Karpas-422 (cell line): ENCODE results near the gene ZNF444. TPM values are rescaled to one million over a fixed set of nuclear protein-coding genes. Genes with fewer than 3 reads are reported as not detected.

Experiments
- DNase-seq: peaks from one replicate; pipeline ENCODE4 v3.0.0-alpha.2; 2015
- H2AFZ ChIP-seq: fragments of 200-600 bp; sonication (generic); 2 replicates; pipeline ENCODE4 v1.6.1; 2014; ENCODE audit warnings: antibody characterized with exemption, low read length, mixed read lengths
- H3K27ac ChIP-seq: fragments of 200-600 bp; sonication (generic); 2 replicates; pipeline ENCODE4 v1.5.1; 2014; ENCODE audit warnings: mild to moderate bottlenecking, low read length, moderate library complexity
- H3K27me3 ChIP-seq: fragments of 200-600 bp; sonication (generic); 2 replicates; pipeline ENCODE4 v1.6.1; 2014; ENCODE audit warnings: low read length, mixed read lengths
- H3K36me3 ChIP-seq: fragments of 200-600 bp; sonication (generic); 2 replicates; pipeline ENCODE4 v1.6.1; 2014; ENCODE audit warnings: low read length, mixed read lengths; ENCODE audit not compliant: insufficient read depth
- H3K4me1 ChIP-seq: fragments of 200-600 bp; sonication (generic); 2 replicates; pipeline ENCODE4 v1.6.1; 2014; ENCODE audit warnings: mild to moderate bottlenecking, low read length, mixed read lengths
- H3K4me2 ChIP-seq: fragments of 200-600 bp; sonication (generic); 2 replicates; pipeline ENCODE4 v1.6.1; 2014; ENCODE audit warnings: low read length, low read depth, mild to moderate bottlenecking; ENCODE audit not compliant: poor library complexity, severe bottlenecking
- H3K4me3 ChIP-seq: fragments of 200-600 bp; sonication (generic); 2 replicates; pipeline ENCODE4 v1.5.1; 2014; ENCODE audit warnings: mild to moderate bottlenecking, antibody characterized with exemption, low read length, mixed read lengths
- H3K79me2 ChIP-seq: fragments of 200-600 bp; sonication (generic); 2 replicates; pipeline ENCODE4 v1.6.1; 2014; ENCODE audit warnings: mild to moderate bottlenecking, low read length, mixed read lengths
- H3K9ac ChIP-seq: fragments of 200-600 bp; sonication (generic); 2 replicates; pipeline ENCODE4 v1.6.0; 2014; ENCODE audit warnings: low read length
- H3K9me2 ChIP-seq: fragments of 200-600 bp; sonication (generic), shearing (Covaris generic); replicated peaks from 2 replicates; pipeline ENCODE4 v1.6.0; 2014; ENCODE audit warnings: mild to moderate bottlenecking, low read length, moderate library complexity; ENCODE audit not compliant: insufficient read depth
- H3K9me3 ChIP-seq: fragments of 300-700, 200-600 bp; sonication (generic); 2 replicates; pipeline ENCODE4 v1.6.1; 2014; ENCODE audit warnings: low read length, mixed read lengths
- H4K20me1 ChIP-seq: fragments of 200-600 bp; sonication (generic); 2 replicates; pipeline ENCODE4 v1.6.1; 2014; ENCODE audit warnings: mild to moderate bottlenecking, antibody characterized with exemption, low read length, low read depth; ENCODE audit not compliant: insufficient read depth
- total RNA-seq: library from RNA; depleted of rRNA; stranded (reverse); fragments of >200 nt; shearing (Covaris generic); gene quantifications from 2 replicates; pipeline ENCODE4 v1.2.3, GENCODE V29; 2014; ENCODE audit warnings: low replicate concordance

The ZNF444 gene
- total RNA-seq, 1 experiment from 2014 or later: 12.5 TPM

GRCh38 chr19:56142087-56142787 is 1.1 kb downstream of the ZNF444 start:
- DNase-seq: no peak
- Histone ChIP-seq H4K20me1 (no peaks in the 10 kb centered on the region; the same call in 1 of the 2 replicates), H3K4me3 (peak overlapping the region; percentile 84), H3K4me2 (peak overlapping the region; percentile 84), H3K4me1 (peaks cover 24% of the 10 kb centered on the region), H3K36me3 (no peaks in the 10 kb centered on the region), H3K79me2 (peaks cover 47% of the 10 kb centered on the region), H3K9me2 (no peaks in the 10 kb centered on the region), H3K27ac (no peak overlapping the region), H3K9me3 (no peaks in the 10 kb centered on the region), H3K27me3 (no peaks in the 10 kb centered on the region), H3K9ac (peak overlapping the region; percentile 77), H2AFZ (no peak overlapping the region)

GRCh38 chr19:56142897-56143434 is 1.9 kb downstream of the ZNF444 start:
- 0 out of 2 replicates have a peak overlapping the region, but pooled peaks have one; percentile 1 for H3K9ac ChIP-seq
- H3K4me1 ChIP-seq: peaks cover 24% of the 10 kb centered on the region
- no peaks in the 10 kb centered on the region for H3K27me3 ChIP-seq
- H3K36me3 ChIP-seq: 0 out of 2 replicates have a peak, but pooled peaks cover 2% of the 10 kb centered on the region
- DNase-seq: no peak
- H3K9me3 ChIP-seq: no peaks in the 10 kb centered on the region
- no peaks in the 10 kb centered on the region; the same call in 1 of the 2 replicates for H4K20me1 ChIP-seq
- no peak overlapping the region for H2AFZ ChIP-seq
- H3K9me2 ChIP-seq: no peaks in the 10 kb centered on the region
- H3K4me3 ChIP-seq: no peak overlapping the region
- no peak overlapping the region for H3K27ac ChIP-seq
- peaks cover 47% of the 10 kb centered on the region for H3K79me2 ChIP-seq
- H3K4me2 ChIP-seq: no peak overlapping the region

- no peaks in the 10 kb centered on the region; the same call in 1 of the 2 replicates for H4K20me1 ChIP-seq
- peaks cover 24% of the 10 kb centered on the region for H3K4me1 ChIP-seq
- no peaks in the 10 kb centered on the region for H3K27me3 ChIP-seq
- no peaks in the 10 kb centered on the region for H3K9me2 ChIP-seq
- H3K9me3 ChIP-seq: no peaks in the 10 kb centered on the region
- DNase-seq: no peak
- no peak overlapping the region for H3K4me2 ChIP-seq
- H3K79me2 ChIP-seq: peaks cover 51% of the 10 kb centered on the region
- no peak overlapping the region for H3K9ac ChIP-seq
- H3K36me3 ChIP-seq: 0 out of 2 replicates have a peak, but pooled peaks cover 6% of the 10 kb centered on the region
- H2AFZ ChIP-seq: no peak overlapping the region
- H3K4me3 ChIP-seq: no peak overlapping the region
- no peak overlapping the region for H3K27ac ChIP-seq
Observed at GRCh38 chr19:56144376-56144775, 3.3 kb downstream of the ZNF444 start.

GRCh38 chr19:56144831-56145230 is 3.7 kb downstream of the ZNF444 start:
- Histone ChIP-seq H3K9ac (no peak overlapping the region), H3K4me3 (no peak overlapping the region), H3K4me2 (no peak overlapping the region)

GRCh38 chr19:56145698-56146097 is 4.6 kb downstream of the ZNF444 start:
- Histone ChIP-seq H3K9me3 (no peaks in the 10 kb centered on the region), H3K36me3 (0 out of 2 replicates have a peak, but pooled peaks cover 6% of the 10 kb centered on the region), H3K4me3 (no peak overlapping the region), H3K9ac (no peak overlapping the region), H3K4me2 (no peak overlapping the region), H3K27ac (no peak overlapping the region), H3K27me3 (no peaks in the 10 kb centered on the region), H4K20me1 (peaks cover 10% of the 10 kb centered on the region; the same call in 1 of the 2 replicates), H3K4me1 (peaks cover 16% of the 10 kb centered on the region), H2AFZ (no peak overlapping the region), H3K79me2 (peaks cover 64% of the 10 kb centered on the region), H3K9me2 (no peaks in the 10 kb centered on the region)
- DNase-seq: no peak

More at GRCh38 chr19:56144831-56145230, 3.7 kb downstream of the ZNF444 start:
- DNase-seq: no peak
- no peaks in the 10 kb centered on the region for H3K9me2 ChIP-seq
- H3K79me2 ChIP-seq: peaks cover 56% of the 10 kb centered on the region
- no peak overlapping the region for H3K27ac ChIP-seq
- H3K4me1 ChIP-seq: peaks cover 22% of the 10 kb centered on the region
- peaks cover 4% of the 10 kb centered on the region; the same call in 1 of the 2 replicates for H4K20me1 ChIP-seq
- H3K36me3 ChIP-seq: 0 out of 2 replicates have a peak, but pooled peaks cover 6% of the 10 kb centered on the region
- no peaks in the 10 kb centered on the region for H3K9me3 ChIP-seq
- H2AFZ ChIP-seq: no peak overlapping the region
- H3K27me3 ChIP-seq: no peaks in the 10 kb centered on the region

GRCh38 chr19:56146904-56147303 is 5.8 kb downstream of the ZNF444 start:
- DNase-seq: no peak
- Histone ChIP-seq H3K27me3 (no peaks in the 10 kb centered on the region), H3K4me2 (no peak overlapping the region), H3K9me3 (no peaks in the 10 kb centered on the region), H2AFZ (no peak overlapping the region), H4K20me1 (peaks cover 14% of the 10 kb centered on the region; the same call in 1 of the 2 replicates), H3K9me2 (no peaks in the 10 kb centered on the region), H3K4me3 (no peak overlapping the region), H3K27ac (no peak overlapping the region), H3K4me1 (peaks cover 12% of the 10 kb centered on the region), H3K9ac (no peak overlapping the region), H3K36me3 (0 out of 2 replicates have a peak, but pooled peaks cover 6% of the 10 kb centered on the region), H3K79me2 (peaks cover 63% of the 10 kb centered on the region)

GRCh38 chr19:56147307-56147706 is 6.2 kb downstream of the ZNF444 start:
- Histone ChIP-seq H2AFZ (no peak overlapping the region), H3K36me3 (peaks cover 6% of the 10 kb centered on the region; the same call in 1 of the 2 replicates), H3K4me3 (no peak overlapping the region), H3K9me3 (no peaks in the 10 kb centered on the region), H3K27ac (no peak overlapping the region), H3K4me2 (no peak overlapping the region), H3K79me2 (peaks cover 60% of the 10 kb centered on the region), H3K9ac (no peak overlapping the region), H3K27me3 (no peaks in the 10 kb centered on the region), H4K20me1 (peaks cover 16% of the 10 kb centered on the region), H3K4me1 (peaks cover 8% of the 10 kb centered on the region), H3K9me2 (no peaks in the 10 kb centered on the region)
- no peak for DNase-seq

GRCh38 chr19:56148096-56148495 is 7.0 kb downstream of the ZNF444 start:
- Histone ChIP-seq H3K9me3 (no peaks in the 10 kb centered on the region), H3K4me1 (peaks cover under 1% of the 10 kb centered on the region), H3K79me2 (peaks cover 59% of the 10 kb centered on the region), H3K27ac (no peak overlapping the region), H3K9ac (no peak overlapping the region), H3K36me3 (peaks cover 6% of the 10 kb centered on the region; the same call in 1 of the 2 replicates), H2AFZ (no peak overlapping the region), H3K4me3 (no peak overlapping the region), H4K20me1 (peaks cover 23% of the 10 kb centered on the region), H3K4me2 (no peak overlapping the region), H3K9me2 (no peaks in the 10 kb centered on the region), H3K27me3 (no peaks in the 10 kb centered on the region)
- no peak for DNase-seq
